Measurements from ENCODE around the gene FOXK1. TPM values are rescaled to one million over a fixed set of nuclear protein-coding genes. Genes with fewer than 3 reads are reported as not detected.

The FOXK1 gene
- total RNA-seq, 2 donors from 2014 or later, result 29.6 to 30.8 TPM

- no peaks in the 10 kb centered on the region for H3K27me3 ChIP-seq
- no peak for TF ChIP-seq CTCF (IDR thresholded peaks at IDR 0.05)
- no peak for DNase-seq
- H3K36me3 ChIP-seq, result no peaks in the 10 kb centered on the region
- H3K9ac ChIP-seq (ENCODE audit: low read depth in 2 of 2, low read length in 2 of 2), result peak overlapping the region; percentile 90 to 99
- peaks cover 12% of the 10 kb centered on the region for H3K4me1 ChIP-seq
- H3K27ac ChIP-seq, result peak overlapping the region; percentile 98
- peak overlapping the region; percentile 95 for H3K4me3 ChIP-seq
- H3K9me3 ChIP-seq, result no peaks in the 10 kb centered on the region
- intact Hi-C loops (cut with DNase I), result no loop called here
Observed at GRCh38 chr7:4775848-4776623, 93.9 kb downstream of the FOXK1 start.

GRCh38 chr7:4779118-4779517 is 97.0 kb downstream of the FOXK1 start:
- no peak for TF ChIP-seq CTCF (IDR thresholded peaks at IDR 0.05)
- H3K36me3 ChIP-seq, result no peaks in the 10 kb centered on the region
- H3K9ac ChIP-seq (ENCODE audit: low read depth in 2 of 2, low read length in 2 of 2), result no peak overlapping the region
- H3K27ac ChIP-seq, result no peak overlapping the region
- H3K4me1 ChIP-seq, result peaks cover 12% of the 10 kb centered on the region
- H3K9me3 ChIP-seq, result no peaks in the 10 kb centered on the region
- no peak overlapping the region for H3K4me3 ChIP-seq
- intact Hi-C loops (cut with DNase I), result no loop called here
- DNase-seq, result no peak
- no peaks in the 10 kb centered on the region for H3K27me3 ChIP-seq

GRCh38 chr7:4781366-4782069 is 99.4 kb downstream of the FOXK1 start:
- intact Hi-C loops (cut with DNase I), result no loop called here
- Histone ChIP-seq H3K9me3 (no peaks in the 10 kb centered on the region), H3K27ac (no peak overlapping the region), H3K36me3 (peaks cover 6% of the 10 kb centered on the region), H3K4me1 (peaks cover 5% of the 10 kb centered on the region), H3K9ac (ENCODE audit: low read depth in 2 of 2, low read length in 2 of 2) (no peak overlapping the region), H3K27me3 (no peaks in the 10 kb centered on the region), H3K4me3 (no peak overlapping the region)
- no peak for TF ChIP-seq CTCF (IDR thresholded peaks at IDR 0.05)
- DNase-seq, result no peak

GRCh38 chr7:4782333-4783291 is 100.5 kb downstream of the FOXK1 start:
- Histone ChIP-seq H3K4me1 (no peaks in the 10 kb centered on the region), H3K36me3 (peaks cover 8% of the 10 kb centered on the region), H3K27ac (no peak overlapping the region), H3K27me3 (no peaks in the 10 kb centered on the region), H3K9ac (ENCODE audit: low read depth in 2 of 2, low read length in 2 of 2) (no peak overlapping the region), H3K4me3 (no peak overlapping the region), H3K9me3 (no peaks in the 10 kb centered on the region)
- no peak for TF ChIP-seq CTCF (IDR thresholded peaks at IDR 0.05)
- intact Hi-C loops (cut with DNase I), result no loop called here
- DNase-seq, result no peak

- DNase-seq, result no peak
- H3K27me3 ChIP-seq, result no peaks in the 10 kb centered on the region
- H3K9ac ChIP-seq (ENCODE audit: low read depth in 2 of 2, low read length in 2 of 2), result no peak overlapping the region
- no peaks in the 10 kb centered on the region for H3K4me1 ChIP-seq
- H3K4me3 ChIP-seq, result no peak overlapping the region
- TF ChIP-seq CTCF (IDR thresholded peaks at IDR 0.05), result no peak
- H3K36me3 ChIP-seq, result peaks cover 8% of the 10 kb centered on the region
- no peak overlapping the region for H3K27ac ChIP-seq
- no peaks in the 10 kb centered on the region for H3K9me3 ChIP-seq
- intact Hi-C loops (cut with DNase I), result no loop called here
Observed at GRCh38 chr7:4783292-4783652, 101.2 kb downstream of the FOXK1 start.

Data from colonic mucosa (tissue), 4 donors.